KBM-7 (cell line): ENCODE results near the gene TYMP.
"Not testable (repeated sequence)": the region's sequence is repeated elsewhere in the genome, so short reads cannot be mapped to it uniquely, and the experiment has no call there.

ENCODE experiments used
- DNase-seq: peaks from one replicate; pipeline ENCODE4 v3.0.0-alpha.2; 2015
- in situ Hi-C: fragments of 300-500 bp; cut with MboI; formaldehyde crosslinking; loops from 2 replicates; pipeline ENCODE4 v1.14.3; 2020; ENCODE audit warnings: low sequenced_read_pairs, low pct_unique_long_range_greater_than_20kb, mixed read lengths

The TYMP gene

GRCh38 chr22:50526834-50527801 lies 2.7 kb downstream of the TYMP start:
- in situ Hi-C loops, result no loop called here
- peak; percentile 70 for DNase-seq

GRCh38 chr22:50526108-50526833 lies 3.5 kb downstream of the TYMP start:
- DNase-seq, result peak; percentile 87
- in situ Hi-C loops, result no loop called here

- in situ Hi-C loops, result no loop called here
- no peak for DNase-seq
These were observed 4.0 kb downstream of the TYMP start for GRCh38 chr22:50525858-50526107.

GRCh38 chr22:50525104-50525857 lies 4.5 kb downstream of the TYMP start, which contains the start of gene SCO2:
Gene SCO2, minus strand, starts transcription at chr22:50525598. Its CDS starts 1,187 bp downstream, at chr22:50524411.
- in situ Hi-C loops, result no loop called here
- peak; percentile 98 for DNase-seq

- DNase-seq, result peak; percentile 57
- in situ Hi-C loops, result no loop called here
These were observed 5.1 kb downstream of the TYMP start for GRCh38 chr22:50524676-50525103.

GRCh38 chr22:50523806-50524675 lies 5.8 kb downstream of the TYMP start:
- no peak for DNase-seq
- in situ Hi-C loops, result no loop called here

GRCh38 chr22:50523458-50523805 lies 6.4 kb downstream of the TYMP start:
- no peak for DNase-seq
- in situ Hi-C loops, result no loop called here

- no peak for DNase-seq
- in situ Hi-C loops, result no loop called here
These were observed 6.9 kb downstream of the TYMP start for GRCh38 chr22:50522806-50523438.

GRCh38 chr22:50522208-50522805 lies 7.5 kb downstream of the TYMP start:
- in situ Hi-C loops, result no loop called here
- DNase-seq, result no peak

- no peak for DNase-seq
- in situ Hi-C loops, result no loop called here
These were observed 8.1 kb downstream of the TYMP start for GRCh38 chr22:50521710-50522109.

GRCh38 chr22:50520826-50521453 lies 8.9 kb downstream of the TYMP start:
- DNase-seq, result no peak
- in situ Hi-C loops, result no loop called here

GRCh38 chr22:50520184-50520583 lies 9.6 kb downstream of the TYMP start:
- in situ Hi-C loops, DNase-seq: not testable (repeated sequence)

- in situ Hi-C loops, result no loop called here
- no peak for DNase-seq
These were observed 10.7 kb downstream of the TYMP start for GRCh38 chr22:50519151-50519550.

GRCh38 chr22:50518606-50519005 lies 11.2 kb downstream of the TYMP start:
- in situ Hi-C loops, result no loop called here
- no peak for DNase-seq

GRCh38 chr22:50517495-50518260 lies 12.1 kb downstream of the TYMP start:
- no peak for DNase-seq
- in situ Hi-C loops, result no loop called here

- in situ Hi-C loops, result no loop called here
These were observed 12.9 kb downstream of the TYMP start for GRCh38 chr22:50516891-50517290.

GRCh38 chr22:50516068-50516467 lies 13.7 kb downstream of the TYMP start:
- no peak for DNase-seq
- in situ Hi-C loops, result no loop called here

More at GRCh38 chr22:50516891-50517290, 12.9 kb downstream of the TYMP start:
- DNase-seq, result no peak
